ENCODE results near the gene PARK7. TPM values are rescaled to one million over a fixed set of nuclear protein-coding genes. Genes with fewer than 3 reads are reported as not detected.

PARK7 gene
- total RNA-seq, 3 donors from 2014 or later = 135 to 200 (median 186) TPM

- H3K36me3 ChIP-seq (ENCODE audit: low read depth) = no peaks in the 10 kb centered on the region
- H3K4me1 ChIP-seq (ENCODE audit: low read depth) = peaks cover 3% of the 10 kb centered on the region
- no peak for DNase-seq
- H3K4me3 ChIP-seq = no peak overlapping the region
- no peak for TF ChIP-seq CTCF (IDR thresholded peaks at IDR 0.05)
- intact Hi-C loops (cut with DNase I, micrococcal nuclease) = loop anchor here in 1 of 2 donors (10.0 kb wide), 1 partner anchor 113 kb away; no protein-coding TSS in a partner anchor
- no peaks in the 10 kb centered on the region for H3K9me3 ChIP-seq
- ATAC-seq = no peak
Observed at GRCh38 chr1:8021676-8022266, 60.3 kb downstream of the PARK7 start.

- ATAC-seq (no peak), DNase-seq (no peak)
- intact Hi-C loops (cut with DNase I, micrococcal nuclease) = loop anchor here in 1 of 2 donors (10.0 kb wide), 1 partner anchor 112 kb away; no protein-coding TSS in a partner anchor
- peaks cover 5% of the 10 kb centered on the region for H3K4me1 ChIP-seq (ENCODE audit: low read depth)
- no peaks in the 10 kb centered on the region for H3K36me3 ChIP-seq (ENCODE audit: low read depth)
- no peaks in the 10 kb centered on the region for H3K9me3 ChIP-seq
- no peak for TF ChIP-seq CTCF (IDR thresholded peaks at IDR 0.05)
- H3K4me3 ChIP-seq = no peak overlapping the region
Observed at GRCh38 chr1:8022395-8023286, 61.1 kb downstream of the PARK7 start.

- Histone ChIP-seq H3K36me3 (ENCODE audit: low read depth) (no peaks in the 10 kb centered on the region), H3K9me3 (no peaks in the 10 kb centered on the region), H3K4me3 (no peak overlapping the region), H3K4me1 (ENCODE audit: low read depth) (peaks cover 10% of the 10 kb centered on the region)
- intact Hi-C loops (cut with DNase I, micrococcal nuclease) = loop anchor here in 1 of 2 donors (10.0 kb wide), 1 partner anchor 111 kb away; no protein-coding TSS in a partner anchor
- ATAC-seq (no peak), DNase-seq (no peak)
- TF ChIP-seq CTCF (IDR thresholded peaks at IDR 0.05) = no peak
Observed at GRCh38 chr1:8023287-8023994, 61.9 kb downstream of the PARK7 start.

- intact Hi-C loops (cut with DNase I, micrococcal nuclease) = loop anchor here in 1 of 2 donors (10.0 kb wide), 1 partner anchor 111 kb away; no protein-coding TSS in a partner anchor
- Histone ChIP-seq H3K4me3 (no peak overlapping the region), H3K36me3 (ENCODE audit: low read depth) (no peaks in the 10 kb centered on the region), H3K4me1 (ENCODE audit: low read depth) (peaks cover 15% of the 10 kb centered on the region), H3K9me3 (no peaks in the 10 kb centered on the region)
- DNase-seq (no peak), ATAC-seq (no peak)
- TF ChIP-seq CTCF (IDR thresholded peaks at IDR 0.05) = no peak
Observed at GRCh38 chr1:8023995-8024313, 62.4 kb downstream of the PARK7 start.

GRCh38 chr1:8024329-8024728, 62.8 kb downstream of the PARK7 start:
- TF ChIP-seq CTCF (IDR thresholded peaks at IDR 0.05) = no peak
- Histone ChIP-seq H3K9me3 (no peaks in the 10 kb centered on the region), H3K36me3 (ENCODE audit: low read depth) (no peaks in the 10 kb centered on the region), H3K4me1 (ENCODE audit: low read depth) (peaks cover 19% of the 10 kb centered on the region), H3K4me3 (no peak overlapping the region)
- DNase-seq (no peak), ATAC-seq (no peak)
- intact Hi-C loops (cut with DNase I, micrococcal nuclease) = loop anchor here in 1 of 2 donors (10.0 kb wide), 1 partner anchor 110 kb away; no protein-coding TSS in a partner anchor
